A673 (cell line): ENCODE results near the gene LRBA. TPM values are rescaled to one million over a fixed set of nuclear protein-coding genes. Genes with fewer than 3 reads are reported as not detected.
A peak's percentile ranks its signal among the peaks of the same experiment; 100 is the strongest.

Source experiments
- BruUV-seq: library from RNA; stranded (reverse); fragments of 400-500 nt; replicated peaks from 2 replicates; lab custom pipeline; 2021; lab: Mats Ljungman, UMichigan
- CTCF ChIA-PET: fragments of 300-600 bp; sonication (Branson Sonifier 250); formaldehyde crosslinking; loops from one replicate; lab custom pipeline; 2022; ENCODE audit warnings: antibody characterized with exemption; lab: Charles Lee
- POLR2A ChIA-PET: fragments of 300-600 bp; sonication (Branson Sonifier 250); formaldehyde crosslinking; loops from one replicate; lab custom pipeline; 2022; ENCODE audit warnings: antibody characterized with exemption; ENCODE audit not compliant: low non-redundant PET; lab: Charles Lee
- DNase-seq: peaks from one replicate; pipeline ENCODE4 v3.0.0-alpha.2; 2015; ENCODE audit warnings: low spot score
- H3K27ac ChIP-seq: fragments of 200-600 bp; sonication (generic); 2 replicates; pipeline ENCODE4 v1.5.1; 2016; ENCODE audit warnings: mixed run types, low read depth, mild to moderate bottlenecking, mixed read lengths, antibody characterized with exemption, low read length; ENCODE audit not compliant: poor library complexity, severe bottlenecking
- H3K27me3 ChIP-seq: fragments of 200-600 bp; sonication (generic); replicated peaks from 2 replicates; pipeline ENCODE4 v1.6.1; 2017; ENCODE audit warnings: mixed run types, low read depth, mild to moderate bottlenecking, mixed read lengths, antibody characterized with exemption, low read length; ENCODE audit not compliant: insufficient read depth, poor library complexity
- H3K36me3 ChIP-seq: fragments of 200-600 bp; sonication (generic); 2 replicates; pipeline ENCODE4 v1.6.1; 2016; ENCODE audit warnings: mixed run types, mild to moderate bottlenecking, mixed read lengths, antibody characterized with exemption, low read length; ENCODE audit not compliant: insufficient read depth, poor library complexity, severe bottlenecking
- H3K4me1 ChIP-seq: fragments of 200-600 bp; sonication (generic); 2 replicates; pipeline ENCODE4 v1.6.1; 2017; ENCODE audit warnings: mixed run types, mild to moderate bottlenecking, mixed read lengths, antibody characterized with exemption, low read length; ENCODE audit not compliant: insufficient read depth, poor library complexity, severe bottlenecking
- H3K4me3 ChIP-seq: fragments of 200-600 bp; sonication (generic); 2 replicates; pipeline ENCODE4 v1.5.1; 2016; ENCODE audit warnings: low read depth, mixed run types, mild to moderate bottlenecking, mixed read lengths, low read length; ENCODE audit not compliant: poor library complexity, severe bottlenecking
- H3K9me3 ChIP-seq: fragments of 200-600 bp; sonication (generic); 2 replicates; pipeline ENCODE4 v1.6.1; 2016; ENCODE audit warnings: mixed run types, low read depth, mild to moderate bottlenecking, mixed read lengths, antibody characterized with exemption, low read length; ENCODE audit not compliant: poor library complexity, severe bottlenecking
- EZH2 ChIP-seq: fragments of 200-600 bp; sonication (generic); IDR thresholded peaks from 2 replicates; pipeline ENCODE4 v1.6.1; 2017; ENCODE audit warnings: borderline replicate concordance, low read depth, mild to moderate bottlenecking, mixed read lengths, antibody characterized with exemption, low read length; ENCODE audit not compliant: poor library complexity, severe bottlenecking
- intact Hi-C: fragments of 100-400 bp; cut with micrococcal nuclease; formaldehyde crosslinking; loops from one replicate; pipeline ENCODE4 v1.10.0; 2022; ENCODE audit not compliant: unreplicated experiment
- total RNA-seq: library from RNA; stranded (reverse); gene quantifications from 2 replicates; pipeline ENCODE4 v1.2.3, GENCODE V29; 2021
- TF ChIP-seq, protein P1 (sequence below): fragments of 300-800, 200-600 bp; sonication (generic); conservative IDR thresholded peaks from 2 replicates; pipeline ENCODE4 v1.5.1; 2017; ENCODE audit warnings: low read depth, mild to moderate bottlenecking, antibody characterized with exemption, low read length, moderate library complexity, mixed read lengths

The LRBA gene
- total RNA-seq, 1 experiment from 2014 or later, result 35.7 TPM

DNA sequence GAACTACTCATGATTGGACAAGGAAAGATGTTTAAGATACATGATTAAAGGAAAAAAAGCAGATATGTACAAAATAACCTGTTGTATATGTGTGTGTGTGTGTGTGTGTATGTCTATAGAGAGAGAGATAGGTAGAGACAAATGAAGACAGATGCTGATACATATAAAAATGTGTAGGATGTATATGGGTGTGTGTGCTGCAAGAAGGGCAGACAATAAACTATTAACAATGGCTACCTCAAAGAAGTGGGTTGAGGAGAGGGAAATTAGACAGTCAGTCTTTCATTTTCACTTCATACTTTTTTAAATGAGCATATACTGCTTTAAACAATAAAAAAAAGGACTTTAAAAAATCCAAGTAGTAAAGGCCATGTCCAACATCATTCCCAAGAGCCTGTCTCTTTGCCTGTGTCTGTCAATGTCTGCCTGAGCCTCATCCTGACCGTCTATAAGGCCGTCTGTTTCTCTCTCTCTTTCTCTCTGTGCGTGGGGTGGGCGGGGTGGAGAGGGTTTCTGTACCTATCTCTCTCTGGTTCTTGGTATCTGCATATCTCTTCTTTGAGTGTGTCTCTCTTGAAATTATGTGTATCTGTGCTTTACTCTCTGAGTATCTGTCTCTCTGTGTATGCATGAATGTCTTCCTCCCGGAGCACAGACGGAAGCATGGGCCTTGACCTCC is 62.8 kb downstream of the LRBA start:
- Histone ChIP-seq H3K4me1 (peaks cover 6% of the 10 kb centered on the region), H3K27me3 (no peaks in the 10 kb centered on the region), H3K9me3 (no peaks in the 10 kb centered on the region), H3K27ac (no peak overlapping the region), H3K4me3 (no peak overlapping the region), H3K36me3 (no peaks in the 10 kb centered on the region)
- BruUV-seq, result no TSS peak
- intact Hi-C loops, result no loop called here
- POLR2A ChIA-PET, result no interaction called here
- DNase-seq, result no peak
- TF ChIP-seq, protein P1, sequence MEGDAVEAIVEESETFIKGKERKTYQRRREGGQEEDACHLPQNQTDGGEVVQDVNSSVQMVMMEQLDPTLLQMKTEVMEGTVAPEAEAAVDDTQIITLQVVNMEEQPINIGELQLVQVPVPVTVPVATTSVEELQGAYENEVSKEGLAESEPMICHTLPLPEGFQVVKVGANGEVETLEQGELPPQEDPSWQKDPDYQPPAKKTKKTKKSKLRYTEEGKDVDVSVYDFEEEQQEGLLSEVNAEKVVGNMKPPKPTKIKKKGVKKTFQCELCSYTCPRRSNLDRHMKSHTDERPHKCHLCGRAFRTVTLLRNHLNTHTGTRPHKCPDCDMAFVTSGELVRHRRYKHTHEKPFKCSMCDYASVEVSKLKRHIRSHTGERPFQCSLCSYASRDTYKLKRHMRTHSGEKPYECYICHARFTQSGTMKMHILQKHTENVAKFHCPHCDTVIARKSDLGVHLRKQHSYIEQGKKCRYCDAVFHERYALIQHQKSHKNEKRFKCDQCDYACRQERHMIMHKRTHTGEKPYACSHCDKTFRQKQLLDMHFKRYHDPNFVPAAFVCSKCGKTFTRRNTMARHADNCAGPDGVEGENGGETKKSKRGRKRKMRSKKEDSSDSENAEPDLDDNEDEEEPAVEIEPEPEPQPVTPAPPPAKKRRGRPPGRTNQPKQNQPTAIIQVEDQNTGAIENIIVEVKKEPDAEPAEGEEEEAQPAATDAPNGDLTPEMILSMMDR, result no peak
- no peak for TF ChIP-seq EZH2
- CTCF ChIA-PET, result no interaction called here

DNA sequence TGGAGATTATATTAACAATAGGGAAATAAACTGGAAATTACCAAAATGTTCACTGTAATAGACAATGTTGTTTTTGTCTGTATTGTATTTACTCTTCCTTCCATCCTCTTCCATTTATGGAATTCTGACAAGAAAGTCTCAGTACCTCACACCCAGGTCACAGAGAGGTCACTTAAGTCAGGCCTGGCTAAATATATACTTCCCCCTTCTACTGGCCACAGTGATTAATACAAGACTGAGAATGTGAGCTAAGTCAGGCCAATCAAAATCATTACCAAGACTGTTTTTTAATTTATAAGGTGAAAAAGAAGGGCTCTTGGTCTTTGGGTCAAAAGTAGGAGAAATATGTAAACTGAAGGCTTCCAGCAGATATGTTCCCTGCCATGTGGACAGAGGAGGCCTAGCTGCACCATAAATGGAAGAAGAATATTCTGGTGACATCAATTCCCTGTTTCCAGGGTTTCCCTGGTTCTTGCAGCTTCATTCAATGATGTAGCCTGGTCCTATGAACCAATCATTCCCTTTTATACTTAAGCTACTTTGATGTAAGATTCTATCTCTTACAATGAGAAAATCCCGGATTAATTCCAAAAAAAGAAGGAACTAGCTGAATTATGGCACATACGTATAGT is 64.3 kb downstream of the LRBA start:
- no peaks in the 10 kb centered on the region for H3K27me3 ChIP-seq
- CTCF ChIA-PET, result no interaction called here
- POLR2A ChIA-PET, result no interaction called here
- no peak overlapping the region for H3K27ac ChIP-seq
- H3K4me1 ChIP-seq, result peaks cover 8% of the 10 kb centered on the region
- intact Hi-C loops, result no loop called here
- no peaks in the 10 kb centered on the region for H3K9me3 ChIP-seq
- TF ChIP-seq, protein P1, result no peak
- no peak for TF ChIP-seq EZH2
- H3K36me3 ChIP-seq, result no peaks in the 10 kb centered on the region
- no peak for DNase-seq
- no TSS peak for BruUV-seq
- no peak overlapping the region for H3K4me3 ChIP-seq

DNA sequence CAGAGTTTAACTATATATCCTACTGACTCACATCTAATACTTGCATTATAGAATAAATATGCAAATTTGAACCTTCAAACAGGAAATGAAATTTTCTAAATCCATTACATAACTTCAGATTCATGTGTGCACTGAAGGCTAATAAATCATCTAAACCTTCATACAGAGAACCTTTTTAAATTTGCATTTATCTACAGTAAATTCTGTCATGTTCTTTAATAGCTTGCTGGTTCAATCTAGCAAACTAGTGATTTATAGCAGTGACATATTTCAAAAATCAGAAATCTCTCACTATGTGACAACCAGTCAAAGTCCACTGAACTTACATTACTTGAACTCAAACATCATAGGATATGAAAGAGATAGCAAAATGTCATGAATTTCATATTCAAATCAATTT is 65.1 kb downstream of the LRBA start:
- CTCF ChIA-PET, result no interaction called here
- no peak overlapping the region for H3K27ac ChIP-seq
- no peaks in the 10 kb centered on the region for H3K27me3 ChIP-seq
- H3K36me3 ChIP-seq, result no peaks in the 10 kb centered on the region
- POLR2A ChIA-PET, result no interaction called here
- DNase-seq, result peak; percentile 36
- intact Hi-C loops, result no loop called here
- H3K4me1 ChIP-seq, result peaks cover 8% of the 10 kb centered on the region
- no peaks in the 10 kb centered on the region for H3K9me3 ChIP-seq
- TF ChIP-seq, protein P1, result no peak
- BruUV-seq, result no TSS peak
- H3K4me3 ChIP-seq, result no peak overlapping the region
